ENCODE data around the gene ROPN1L. TPM values are rescaled to one million over a fixed set of nuclear protein-coding genes. Genes with fewer than 3 reads are reported as not detected.

The ROPN1L gene
- total RNA-seq, 4 donors from 2014 or later, result 6.3 TPM; not detected in 3

GRCh38 chr5:10497554-10497953 lies 55.9 kb downstream of the ROPN1L start:
- Histone ChIP-seq H3K4me1 (no peaks in the 10 kb centered on the region), H3K27me3 (no peaks in the 10 kb centered on the region), H3K9me3 (no peaks in the 10 kb centered on the region), H3K27ac (no peak overlapping the region), H3K36me3 (no peaks in the 10 kb centered on the region), H3K4me3 (no peak overlapping the region)
- DNase-seq, result no peak
- intact Hi-C loops (cut with DNase I; ENCODE audit: low total_unique reads), result no loop called here
- TF ChIP-seq, protein P1, sequence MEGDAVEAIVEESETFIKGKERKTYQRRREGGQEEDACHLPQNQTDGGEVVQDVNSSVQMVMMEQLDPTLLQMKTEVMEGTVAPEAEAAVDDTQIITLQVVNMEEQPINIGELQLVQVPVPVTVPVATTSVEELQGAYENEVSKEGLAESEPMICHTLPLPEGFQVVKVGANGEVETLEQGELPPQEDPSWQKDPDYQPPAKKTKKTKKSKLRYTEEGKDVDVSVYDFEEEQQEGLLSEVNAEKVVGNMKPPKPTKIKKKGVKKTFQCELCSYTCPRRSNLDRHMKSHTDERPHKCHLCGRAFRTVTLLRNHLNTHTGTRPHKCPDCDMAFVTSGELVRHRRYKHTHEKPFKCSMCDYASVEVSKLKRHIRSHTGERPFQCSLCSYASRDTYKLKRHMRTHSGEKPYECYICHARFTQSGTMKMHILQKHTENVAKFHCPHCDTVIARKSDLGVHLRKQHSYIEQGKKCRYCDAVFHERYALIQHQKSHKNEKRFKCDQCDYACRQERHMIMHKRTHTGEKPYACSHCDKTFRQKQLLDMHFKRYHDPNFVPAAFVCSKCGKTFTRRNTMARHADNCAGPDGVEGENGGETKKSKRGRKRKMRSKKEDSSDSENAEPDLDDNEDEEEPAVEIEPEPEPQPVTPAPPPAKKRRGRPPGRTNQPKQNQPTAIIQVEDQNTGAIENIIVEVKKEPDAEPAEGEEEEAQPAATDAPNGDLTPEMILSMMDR (IDR thresholded peaks at IDR 0.05), result no peak
- no peak for TF ChIP-seq POLR2A (IDR thresholded peaks at IDR 0.05)

DNA sequence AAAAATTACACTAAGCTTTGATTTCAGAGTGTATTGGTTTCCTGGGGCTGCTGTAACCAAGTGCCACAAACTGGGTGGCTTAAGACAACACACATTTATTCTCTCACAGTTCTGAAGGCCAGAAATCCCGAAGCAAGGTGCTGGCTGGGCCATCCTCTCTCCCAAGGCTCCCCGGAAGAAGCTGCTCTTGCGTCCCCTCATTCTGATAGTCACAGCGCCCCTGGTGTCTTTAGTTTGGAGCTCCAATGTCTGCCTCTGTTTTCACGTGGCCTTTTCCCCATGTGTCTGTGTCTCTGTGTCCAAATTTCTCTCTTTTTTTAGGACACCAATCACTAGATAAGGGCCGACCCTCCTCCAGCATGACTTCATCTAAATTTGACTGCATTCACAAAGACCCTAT lies 56.7 kb downstream of the ROPN1L start:
- no peak for DNase-seq
- Histone ChIP-seq H3K36me3 (no peaks in the 10 kb centered on the region), H3K27ac (no peak overlapping the region), H3K27me3 (no peaks in the 10 kb centered on the region), H3K4me3 (no peak overlapping the region), H3K4me1 (no peaks in the 10 kb centered on the region), H3K9me3 (no peaks in the 10 kb centered on the region)
- intact Hi-C loops (cut with DNase I; ENCODE audit: low total_unique reads), result no loop called here
- TF ChIP-seq, protein P1 (IDR thresholded peaks at IDR 0.05), result no peak
- no peak for TF ChIP-seq POLR2A (IDR thresholded peaks at IDR 0.05)

- TF ChIP-seq, protein P1 (IDR thresholded peaks at IDR 0.05), result no peak
- TF ChIP-seq POLR2A (IDR thresholded peaks at IDR 0.05), result no peak
- Histone ChIP-seq H3K4me3 (no peak overlapping the region), H3K9me3 (no peaks in the 10 kb centered on the region), H3K27me3 (no peaks in the 10 kb centered on the region), H3K4me1 (no peaks in the 10 kb centered on the region), H3K36me3 (no peaks in the 10 kb centered on the region), H3K27ac (no peak overlapping the region)
- DNase-seq, result no peak
- intact Hi-C loops (cut with DNase I; ENCODE audit: low total_unique reads), result no loop called here
These were observed 57.4 kb downstream of the ROPN1L start for GRCh38 chr5:10499066-10499465.

GRCh38 chr5:10499776-10500175 lies 58.1 kb downstream of the ROPN1L start:
- no peak overlapping the region for H3K4me3 ChIP-seq
- H3K9me3 ChIP-seq, result no peaks in the 10 kb centered on the region
- no peaks in the 10 kb centered on the region for H3K36me3 ChIP-seq
- H3K27ac ChIP-seq, result no peak overlapping the region
- no peak for TF ChIP-seq POLR2A (IDR thresholded peaks at IDR 0.05)
- TF ChIP-seq, protein P1 (IDR thresholded peaks at IDR 0.05), result no peak
- intact Hi-C loops (cut with DNase I; ENCODE audit: low total_unique reads), result no loop called here
- DNase-seq, result no peak
- no peaks in the 10 kb centered on the region for H3K27me3 ChIP-seq
- H3K4me1 ChIP-seq, result no peaks in the 10 kb centered on the region

- no peaks in the 10 kb centered on the region for H3K27me3 ChIP-seq
- TF ChIP-seq POLR2A (IDR thresholded peaks at IDR 0.05), result no peak
- TF ChIP-seq, protein P1 (IDR thresholded peaks at IDR 0.05), result no peak
- H3K9me3 ChIP-seq, result no peaks in the 10 kb centered on the region
- H3K4me3 ChIP-seq, result no peak overlapping the region
- no peaks in the 10 kb centered on the region for H3K4me1 ChIP-seq
- DNase-seq, result no peak
- no peaks in the 10 kb centered on the region for H3K36me3 ChIP-seq
- no peak overlapping the region for H3K27ac ChIP-seq
- intact Hi-C loops (cut with DNase I; ENCODE audit: low total_unique reads), result no loop called here
These were observed 59.0 kb downstream of the ROPN1L start for GRCh38 chr5:10500669-10501068.
